Measurements from ENCODE around the gene MRPL44. TPM values are rescaled to one million over a fixed set of nuclear protein-coding genes. Genes with fewer than 3 reads are reported as not detected.

The MRPL44 gene
- total and polyA plus RNA-seq, 2 of the 13 experiments (the other 11 are each of a cell fraction or from before 2014, with no cell fraction given): 38.4 to 78.0 TPM

GRCh38 chr2:223908304-223908998 is 48.8 kb upstream of the MRPL44 start (continued):
- no peak for TF ChIP-seq ZNF101 (CRISPR knock-in tag; IDR thresholded peaks at IDR 0.05; ENCODE audit: borderline replicate concordance, low read depth)
- TF ChIP-seq MXI1 (IDR thresholded peaks at IDR 0.05; ENCODE audit: borderline replicate concordance, low read depth, low read length): peak; percentile 52; the same call in 1 of the 3 replicates
- peak; percentile 88 for TF ChIP-seq KAT8 (CRISPR knock-in tag; IDR thresholded peaks at IDR 0.05)
- peak; percentile 84 for TF ChIP-seq MXD4 (CRISPR knock-in tag; IDR thresholded peaks at IDR 0.05)
- TF ChIP-seq ATF6 (CRISPR knock-in tag; conservative IDR thresholded peaks at IDR 0.05): no peak
- peak; percentile 83; the same call in 1 of the 2 replicates for TF ChIP-seq KLF11 (CRISPR knock-in tag; IDR thresholded peaks at IDR 0.05)
- no peak for TF ChIP-seq THYN1 (CRISPR knock-in tag; IDR thresholded peaks at IDR 0.05; ENCODE audit: borderline replicate concordance, low read depth)
- peak; percentile 73; the same call in 1 of the 2 replicates for TF ChIP-seq RFXAP (CRISPR knock-in tag; IDR thresholded peaks at IDR 0.05; ENCODE audit: borderline replicate concordance)
- no peak; the same call in 1 of the 2 replicates for TF ChIP-seq ZBTB8A (CRISPR knock-in tag; IDR thresholded peaks at IDR 0.05; ENCODE audit: borderline replicate concordance, low read depth)
- TF ChIP-seq SMAD9 (CRISPR knock-in tag; IDR thresholded peaks at IDR 0.05): no peak
- no peak for TF ChIP-seq NCOA5 (CRISPR knock-in tag; IDR thresholded peaks at IDR 0.05)
- TF ChIP-seq LCORL (IDR thresholded peaks at IDR 0.05): peak; percentile 91
- peak; percentile 100 for TF ChIP-seq LCORL (CRISPR knock-in tag; IDR thresholded peaks at IDR 0.05)
- TF ChIP-seq BRD4 (CRISPR knock-in tag; IDR thresholded peaks at IDR 0.05): no peak; the same call in 1 of the 2 replicates
- TF ChIP-seq TIGD3 (CRISPR knock-in tag; IDR thresholded peaks at IDR 0.05; ENCODE audit: borderline replicate concordance): no peak
- no peak for TF ChIP-seq CHD2 (IDR thresholded peaks at IDR 0.05; ENCODE audit: low read depth, low read length)
- TF ChIP-seq U2AF1 (optimal IDR thresholded peaks at IDR 0.05; ENCODE audit: low read depth, low read length): no peak
- TF ChIP-seq ZNF205 (CRISPR knock-in tag; IDR thresholded peaks at IDR 0.05): peak; percentile 93; the same call in 1 of the 2 replicates
- peak; percentile 81; the same call in 1 of the 2 replicates for TF ChIP-seq ATF7-NPFF (CRISPR knock-in tag; IDR thresholded peaks at IDR 0.05; ENCODE audit: low read depth)
- TF ChIP-seq JARID2 (CRISPR knock-in tag; IDR thresholded peaks at IDR 0.05; ENCODE audit: insufficient replicate concordance): no peak
- no peak for TF ChIP-seq ZNF672 (CRISPR knock-in tag; IDR thresholded peaks at IDR 0.05)
- TF ChIP-seq ARID4A (CRISPR knock-in tag; IDR thresholded peaks at IDR 0.05; ENCODE audit: borderline replicate concordance): peak; percentile 77; the same call in 1 of the 2 replicates

Data from HepG2 (cell line).